Measurements from ENCODE around the gene ERCC2.

- no peak for TF ChIP-seq CTBP1 (IDR thresholded peaks at IDR 0.05; ENCODE audit: borderline replicate concordance)
- TF ChIP-seq, protein P1, sequence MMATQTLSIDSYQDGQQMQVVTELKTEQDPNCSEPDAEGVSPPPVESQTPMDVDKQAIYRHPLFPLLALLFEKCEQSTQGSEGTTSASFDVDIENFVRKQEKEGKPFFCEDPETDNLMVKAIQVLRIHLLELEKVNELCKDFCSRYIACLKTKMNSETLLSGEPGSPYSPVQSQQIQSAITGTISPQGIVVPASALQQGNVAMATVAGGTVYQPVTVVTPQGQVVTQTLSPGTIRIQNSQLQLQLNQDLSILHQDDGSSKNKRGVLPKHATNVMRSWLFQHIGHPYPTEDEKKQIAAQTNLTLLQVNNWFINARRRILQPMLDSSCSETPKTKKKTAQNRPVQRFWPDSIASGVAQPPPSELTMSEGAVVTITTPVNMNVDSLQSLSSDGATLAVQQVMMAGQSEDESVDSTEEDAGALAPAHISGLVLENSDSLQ (IDR thresholded peaks at IDR 0.05): no peak
- no peak for TF ChIP-seq ZNF384 (IDR thresholded peaks at IDR 0.05)
- TF ChIP-seq FOXM1 (IDR thresholded peaks at IDR 0.05; ENCODE audit: borderline replicate concordance): no peak
- no peak for TF ChIP-seq HDGF (IDR thresholded peaks at IDR 0.05; ENCODE audit: borderline replicate concordance)
- no peak for TF ChIP-seq ELF4 (IDR thresholded peaks at IDR 0.05)
- no peak for TF ChIP-seq SP1 (IDR thresholded peaks at IDR 0.05)
- no peak for TF ChIP-seq TARDBP (IDR thresholded peaks at IDR 0.05)
- TF ChIP-seq SUZ12 (IDR thresholded peaks at IDR 0.05): no peak
- TF ChIP-seq L3MBTL2 (conservative IDR thresholded peaks at IDR 0.05): no peak
- no peak for TF ChIP-seq BHLHE40 (IDR thresholded peaks at IDR 0.05; ENCODE audit: borderline replicate concordance)
- TF ChIP-seq FOXK2 (IDR thresholded peaks at IDR 0.05): no peak
Observed at GRCh38 chr19:45357445-45357783, 13.0 kb downstream of the ERCC2 start.

Data from HEK293T (cell line).